CD14-positive monocyte (primary cell): ENCODE results near the gene BEST1. TPM values are rescaled to one million over a fixed set of nuclear protein-coding genes. Genes with fewer than 3 reads are reported as not detected.
A peak's percentile ranks its signal among the peaks of the same experiment; 100 is the strongest.

Experiments used
- DNase-seq, 3 donors: peaks; one replicate each; pipeline ENCODE4 v3.0.0-alpha.2; 2011 to 2022
- H2AFZ ChIP-seq: 2 replicates; pipeline ENCODE4 v1.6.0; 2012; ENCODE audit warnings: mild to moderate bottlenecking, low read depth, low read length, inconsistent platforms; ENCODE audit not compliant: insufficient read depth, poor library complexity, severe bottlenecking
- H3K27ac ChIP-seq, 2 donors: 1 replicate in 1 of 2; 2 replicates in 1 of 2; pipeline ENCODE4 v1.5.1; 2012 to 2013; ENCODE audit warnings: low read length in 2 of 2, control low read depth in 1 of 2, inconsistent platforms in 1 of 2, low read depth in 1 of 2, mild to moderate bottlenecking in 1 of 2
- H3K27me3 ChIP-seq, 2 donors: one replicate each; pipeline versions ENCODE4 v1.6.0 to v1.6.1; 2011 to 2013; ENCODE audit warnings: low read length in 2 of 2; ENCODE audit not compliant: control insufficient read depth in 2 of 2, insufficient read depth in 2 of 2
- H3K36me3 ChIP-seq, 2 donors: replicated peaks in 1 of 2; 1 replicate in 1 of 2; 2 replicates in 1 of 2; pipeline versions ENCODE4 v1.5.1 to v1.6.1; 2012 to 2013; ENCODE audit warnings: low read length in 2 of 2, control low read depth in 1 of 2, inconsistent platforms in 1 of 2, mild to moderate bottlenecking in 1 of 2; ENCODE audit not compliant: insufficient read depth in 2 of 2, control insufficient read depth in 1 of 2
- H3K4me1 ChIP-seq, 2 donors: 1 replicate in 1 of 2; 2 replicates in 1 of 2; pipeline versions ENCODE4 v1.5.1 to v1.6.1; 2012 to 2013; ENCODE audit warnings: low read length in 2 of 2, control low read depth in 1 of 2, inconsistent platforms in 1 of 2, mild to moderate bottlenecking in 1 of 2, moderate library complexity in 1 of 2; ENCODE audit not compliant: insufficient read depth in 2 of 2, control insufficient read depth in 1 of 2
- H3K4me2 ChIP-seq: replicated peaks from 2 replicates; pipeline ENCODE3; 2012; ENCODE audit warnings: low read length, moderate library complexity, mild to moderate bottlenecking; ENCODE audit not compliant: poor library complexity, severe bottlenecking; ENCODE audit errors: extremely low read depth
- H3K4me3 ChIP-seq, 3 experiments: fragments of 200-600 bp in 1 of 3; sonication (generic) in 1 of 3; replicated peaks in 1 of 3; 1 replicate in 2 of 3; 2 replicates in 1 of 3; pipeline ENCODE4 v1.5.1; 2011 to 2013; ENCODE audit warnings: low read length in 3 of 3, mild to moderate bottlenecking in 3 of 3, control low read depth in 2 of 3, low read depth in 2 of 3, inconsistent platforms in 1 of 3, moderate library complexity in 1 of 3
- H3K79me2 ChIP-seq: 2 replicates; pipeline ENCODE4 v1.6.0; 2012; ENCODE audit warnings: mild to moderate bottlenecking, control low read depth, inconsistent platforms, low read length, moderate library complexity; ENCODE audit not compliant: insufficient read depth
- H3K9ac ChIP-seq: 2 replicates; pipeline ENCODE4 v1.6.0; 2017; ENCODE audit warnings: low read length, mild to moderate bottlenecking; ENCODE audit not compliant: insufficient read depth, poor library complexity, severe bottlenecking
- H3K9me3 ChIP-seq, 2 donors: replicated peaks in 1 of 2; 1 replicate in 1 of 2; 2 replicates in 1 of 2; pipeline versions ENCODE4 v1.5.1 to v1.6.1; 2012 to 2013; ENCODE audit warnings: low read length in 2 of 2, control low read depth in 1 of 2; ENCODE audit not compliant: control insufficient read depth in 1 of 2, insufficient read depth in 1 of 2
- H4K20me1 ChIP-seq: 2 replicates; pipeline ENCODE4 v1.6.0; 2012; ENCODE audit warnings: mild to moderate bottlenecking, low read length, control low read depth, moderate library complexity; ENCODE audit not compliant: insufficient read depth
- H3K27ac Mint-ChIP-seq, 7 donors: one replicate each; pipeline ENCODE4 v1.8.0; 2020; ENCODE audit warnings: mild to moderate bottlenecking in 7 of 7, mixed read lengths in 7 of 7, moderate library complexity in 6 of 7, inconsistent platforms in 2 of 7
- H3K27me3 Mint-ChIP-seq, 3 donors: one replicate each; pipeline ENCODE4 v1.8.0; 2021 to 2022; ENCODE audit warnings: low read depth in 3 of 3, mild to moderate bottlenecking in 3 of 3, mixed read lengths in 3 of 3, moderate library complexity in 3 of 3, inconsistent platforms in 1 of 3
- H3K36me3 Mint-ChIP-seq, 2 donors: one replicate each; pipeline ENCODE4 v1.8.0; 2020; ENCODE audit warnings: mixed read lengths in 2 of 2, inconsistent platforms in 1 of 2, mild to moderate bottlenecking in 1 of 2
- H3K4me1 Mint-ChIP-seq: one replicate; pipeline ENCODE4 v1.8.0; 2020; ENCODE audit warnings: mild to moderate bottlenecking, mixed read lengths
- H3K4me3 Mint-ChIP-seq, 2 donors: one replicate each; pipeline ENCODE4 v1.8.0; 2020; ENCODE audit warnings: mild to moderate bottlenecking in 2 of 2, mixed read lengths in 2 of 2, moderate library complexity in 1 of 2
- H3K9me3 Mint-ChIP-seq, 7 donors: one replicate each; pipeline ENCODE4 v1.8.0; 2020 to 2022; ENCODE audit warnings: mixed read lengths in 7 of 7, mild to moderate bottlenecking in 6 of 7, moderate library complexity in 6 of 7, inconsistent platforms in 2 of 7
- CTCF ChIP-seq: fragments of 200-600 bp; IDR thresholded peaks from one replicate; pipeline ENCODE4 v1.8.0; 2022; ENCODE audit warnings: antibody characterized with exemption, mild to moderate bottlenecking
- WGBS: methylation state at CpG from one replicate; pipeline ENCODE4 v1.1.5; 2013; ENCODE audit warnings: missing lambda C conversion rate; ENCODE audit not compliant: insufficient coverage; 5-methylcytosine and 5-hydroxymethylcytosine counted together
- intact Hi-C, 2 donors: fragments of 100-400 bp; cut with micrococcal nuclease; formaldehyde crosslinking; loops; one replicate each; pipeline versions ENCODE4 v1.15.0 to v1.15.1; 2023
- polyA plus RNA-seq, 3 donors: library from polyadenylated mRNA; depleted of rRNA in 1 of 3; unstranded in 2 of 3; stranded (reverse) in 1 of 3; fragments of 300-500 nt in 2 of 3; fragments of >200 nt in 1 of 3; fragmentation: Illumina TruSeq in 2 of 3; gene quantifications; 1 replicate in 2 of 3; 2 replicates in 1 of 3; pipeline ENCODE4 v1.2.3, GENCODE V29; 2012 to 2021

Gene BEST1
- polyA plus RNA-seq, 3 donors: 5.9 to 24.9 (median 7.4) TPM

GRCh38 chr11:61918251-61918937 is 31.8 kb upstream of the BEST1 start:
- Histone ChIP-seq H3K4me3 (no peak overlapping the region), H3K36me3 (no peaks in the 10 kb centered on the region), H3K4me1 (peaks cover 47 to 48% of the 10 kb centered on the region in 2 donors), H3K9me3 (no peaks in the 10 kb centered on the region), H3K27me3 (peaks cover 10 to 44% of the 10 kb centered on the region in 2 donors), H3K9ac (no peak overlapping the region), H3K27ac (no peak overlapping the region), H2AFZ (no peak overlapping the region), H3K79me2 (no peaks in the 10 kb centered on the region), H3K4me2 (peak overlapping the region; percentile 68), H4K20me1 (no peaks in the 10 kb centered on the region)
- Mint-ChIP-seq H3K4me1 (peaks cover 42% of the 10 kb centered on the region), H3K9me3 (peaks cover 0 to 15% (median 6%) of the 10 kb centered on the region in 7 donors), H3K27ac (no peak overlapping the region), H3K27me3 (peaks cover 50 to 62% (median 55%) of the 10 kb centered on the region in 3 donors), H3K4me3 (peak overlapping the region; percentile 77 to 92), H3K36me3 (peaks cover 4 to 8% of the 10 kb centered on the region in 2 donors)
- 81% methylated on average over 6 of the region's 14 CpGs for WGBS
- no peak for TF ChIP-seq CTCF
- intact Hi-C loops: no loop called here
- no peak for DNase-seq

- Mint-ChIP-seq H3K27me3 (peaks cover 49 to 57% (median 52%) of the 10 kb centered on the region in 3 donors), H3K9me3 (peaks cover 0 to 16% (median 6%) of the 10 kb centered on the region in 7 donors), H3K27ac (no peak overlapping the region), H3K4me1 (peaks cover 39% of the 10 kb centered on the region), H3K4me3 (peak overlapping the region in 1 of 2 donors; percentile 92), H3K36me3 (peaks cover 4 to 8% of the 10 kb centered on the region in 2 donors)
- Histone ChIP-seq H3K9ac (no peak overlapping the region), H2AFZ (no peak overlapping the region), H3K27me3 (peaks cover 10 to 44% of the 10 kb centered on the region in 2 donors), H3K27ac (no peak overlapping the region), H3K36me3 (no peaks in the 10 kb centered on the region), H4K20me1 (no peaks in the 10 kb centered on the region), H3K4me1 (peaks cover 51 to 53% of the 10 kb centered on the region in 2 donors), H3K4me2 (no peak overlapping the region), H3K4me3 (no peak overlapping the region), H3K79me2 (no peaks in the 10 kb centered on the region), H3K9me3 (no peaks in the 10 kb centered on the region)
- TF ChIP-seq CTCF: no peak
- intact Hi-C loops: no loop called here
- no peak for DNase-seq
- WGBS: 94% methylated on average over 3 of the region's 6 CpGs
Observed at GRCh38 chr11:61918938-61919704, 31.0 kb upstream of the BEST1 start.
